Lung (tissue), 12 donors: ENCODE data around the gene STK25. TPM values are rescaled to one million over a fixed set of nuclear protein-coding genes. Genes with fewer than 3 reads are reported as not detected.

Experiments used
- ATAC-seq: fragments of 200-7000 bp; cut with Tn5 transposase; one replicate; pipeline ENCODE4 v1.9.1; 2020; ENCODE audit warnings: moderate number of reproducible peaks; ENCODE audit not compliant: insufficient read depth, low FRiP score
- DNase-seq, 3 donors: peaks; one replicate each; pipeline ENCODE4 v3.0.0-alpha.2; 2013 to 2017
- H3K27ac ChIP-seq, 2 donors: one replicate each; pipeline ENCODE4 v1.5.1; 2013; ENCODE audit warnings: mild to moderate bottlenecking in 2 of 2, moderate library complexity in 2 of 2, control low read depth in 1 of 2, inconsistent platforms in 1 of 2, low read depth in 1 of 2, low read length in 1 of 2
- H3K27me3 ChIP-seq, 3 donors: one replicate each; pipeline ENCODE4 v1.5.1; 2013; ENCODE audit warnings: low read length in 2 of 3; ENCODE audit not compliant: control insufficient read depth in 3 of 3, insufficient read depth in 3 of 3
- H3K36me3 ChIP-seq, 4 donors: one replicate each; pipeline ENCODE4 v1.5.1; 2013; ENCODE audit warnings: low read length in 4 of 4, mild to moderate bottlenecking in 1 of 4, moderate library complexity in 1 of 4; ENCODE audit not compliant: control insufficient read depth in 4 of 4, insufficient read depth in 4 of 4
- H3K4me1 ChIP-seq, 5 donors: one replicate each; pipeline ENCODE4 v1.5.1; 2013; ENCODE audit warnings: low read length in 5 of 5, mild to moderate bottlenecking in 2 of 5, moderate library complexity in 1 of 5; ENCODE audit not compliant: control insufficient read depth in 5 of 5, insufficient read depth in 5 of 5
- H3K4me3 ChIP-seq: one replicate; pipeline ENCODE4 v1.5.1; 2013; ENCODE audit warnings: mild to moderate bottlenecking, control low read depth, moderate library complexity
- H3K9ac ChIP-seq, 2 donors: one replicate each; pipeline ENCODE4 v1.5.1; 2013; ENCODE audit warnings: low read length in 2 of 2, control low read depth in 1 of 2; ENCODE audit not compliant: insufficient read depth in 1 of 2
- H3K9me3 ChIP-seq, 4 donors: one replicate each; pipeline ENCODE4 v1.5.1; 2013; ENCODE audit warnings: low read length in 3 of 4, mild to moderate bottlenecking in 1 of 4, moderate library complexity in 1 of 4; ENCODE audit not compliant: control insufficient read depth in 4 of 4, insufficient read depth in 3 of 4
- WGBS, 2 donors: extraction: QIAGEN DNeasy Blood & Tissue Kit; methylation state at CpG; one replicate each; pipeline ENCODE4 v1.1.7; 2013; 5-methylcytosine and 5-hydroxymethylcytosine counted together
- polyA plus RNA-seq, 2 donors: library from polyadenylated mRNA; stranded (reverse); fragments of 200-250 nt; gene quantifications; one replicate each; pipeline ENCODE4 v1.2.1, GENCODE V29; 2013
- total RNA-seq, 2 donors: library from RNA; depleted of rRNA in 1 of 2; stranded (reverse); fragments of >200 nt in 1 of 2; gene quantifications; one replicate each; pipeline ENCODE4 v1.2.1, GENCODE V29; 2014 to 2021
- TF ChIP-seq, protein P1 (sequence below): IDR thresholded peaks from 2 replicates; pipeline ENCODE4 v1.5.1; 2012; ENCODE audit warnings: mild to moderate bottlenecking; ENCODE audit errors: control extremely low read depth, extremely low read depth
- donor health status: control.
- donor health status: control.
- donor health status: Bipolar disorder and iron deficiency.
- donor health status: healthy.
- donor health status: DM: yes; HTN: yes; CAD: no.

The STK25 gene
- total and polyA plus RNA-seq, 4 donors, result 126 to 182 (median 136) TPM

- H3K4me1 ChIP-seq, result peaks cover 0 to 3% (median 0%) of the 10 kb centered on the region in 5 donors
- peaks cover 0 to 11% (median 0%) of the 10 kb centered on the region in 4 donors for H3K36me3 ChIP-seq
- H3K27ac ChIP-seq, result no peak overlapping the region
- WGBS, 2 donors, result 93 to 95% methylated on average over 18 of the region's 18 CpGs
- DNase-seq, result no peak
- no peaks in the 10 kb centered on the region for H3K27me3 ChIP-seq
- TF ChIP-seq, protein P1, sequence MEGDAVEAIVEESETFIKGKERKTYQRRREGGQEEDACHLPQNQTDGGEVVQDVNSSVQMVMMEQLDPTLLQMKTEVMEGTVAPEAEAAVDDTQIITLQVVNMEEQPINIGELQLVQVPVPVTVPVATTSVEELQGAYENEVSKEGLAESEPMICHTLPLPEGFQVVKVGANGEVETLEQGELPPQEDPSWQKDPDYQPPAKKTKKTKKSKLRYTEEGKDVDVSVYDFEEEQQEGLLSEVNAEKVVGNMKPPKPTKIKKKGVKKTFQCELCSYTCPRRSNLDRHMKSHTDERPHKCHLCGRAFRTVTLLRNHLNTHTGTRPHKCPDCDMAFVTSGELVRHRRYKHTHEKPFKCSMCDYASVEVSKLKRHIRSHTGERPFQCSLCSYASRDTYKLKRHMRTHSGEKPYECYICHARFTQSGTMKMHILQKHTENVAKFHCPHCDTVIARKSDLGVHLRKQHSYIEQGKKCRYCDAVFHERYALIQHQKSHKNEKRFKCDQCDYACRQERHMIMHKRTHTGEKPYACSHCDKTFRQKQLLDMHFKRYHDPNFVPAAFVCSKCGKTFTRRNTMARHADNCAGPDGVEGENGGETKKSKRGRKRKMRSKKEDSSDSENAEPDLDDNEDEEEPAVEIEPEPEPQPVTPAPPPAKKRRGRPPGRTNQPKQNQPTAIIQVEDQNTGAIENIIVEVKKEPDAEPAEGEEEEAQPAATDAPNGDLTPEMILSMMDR, result no peak
- no peaks in the 10 kb centered on the region for H3K9me3 ChIP-seq
- no peak for ATAC-seq
- no peak overlapping the region for H3K9ac ChIP-seq
- H3K4me3 ChIP-seq, result no peak overlapping the region
Observed at GRCh38 chr2:241463276-241464135, 44.9 kb downstream of the STK25 start.

GRCh38 chr2:241461693-241462677, 46.4 kb downstream of the STK25 start:
- Histone ChIP-seq H3K9ac (no peak overlapping the region), H3K4me1 (peaks cover 0 to 3% (median 0%) of the 10 kb centered on the region in 5 donors), H3K4me3 (no peak overlapping the region), H3K27ac (no peak overlapping the region), H3K36me3 (peaks cover 0 to 9% (median 0%) of the 10 kb centered on the region in 4 donors), H3K27me3 (no peaks in the 10 kb centered on the region), H3K9me3 (no peaks in the 10 kb centered on the region)
- ATAC-seq (peak; percentile 28), DNase-seq (peak; percentile 11 to 48 (median 42))
- 76 to 92% methylated on average over 19 of the region's 19 CpGs for WGBS, 2 donors
- TF ChIP-seq, protein P1, result no peak

- Histone ChIP-seq H3K27me3 (no peaks in the 10 kb centered on the region), H3K9ac (no peak overlapping the region), H3K4me1 (peaks cover 0 to 3% (median 0%) of the 10 kb centered on the region in 5 donors), H3K36me3 (peaks cover 0 to 9% (median 0%) of the 10 kb centered on the region in 4 donors), H3K27ac (no peak overlapping the region), H3K9me3 (no peaks in the 10 kb centered on the region), H3K4me3 (no peak overlapping the region)
- DNase-seq, result no peak
- TF ChIP-seq, protein P1, result no peak
- WGBS, 2 donors, result 88 to 89% methylated on average over 3 of the region's 3 CpGs
- ATAC-seq, result no peak
Observed at GRCh38 chr2:241460631-241461030, 47.8 kb downstream of the STK25 start.
